WERI-Rb-1 (cell line): ENCODE results near the gene GATA2.

ENCODE experiments used
- DNase-seq: peaks from one replicate; pipeline ENCODE4 v3.0.0-alpha.2; 2020
- H3K27ac ChIP-seq: fragments of 250-450 bp; sonication (Bioruptor Pico); 2 replicates; pipeline ENCODE4 v1.5.1; 2020; ENCODE audit warnings: mild to moderate bottlenecking, moderate library complexity
- H3K27me3 ChIP-seq: fragments of 250-450 bp; sonication (Bioruptor Pico); 2 replicates; pipeline ENCODE4 v1.5.1; 2021; ENCODE audit warnings: mild to moderate bottlenecking, low read depth, moderate library complexity; ENCODE audit not compliant: insufficient read depth, severe bottlenecking
- H3K36me3 ChIP-seq: fragments of 250-450 bp; sonication (Bioruptor Pico); 2 replicates; pipeline ENCODE4 v1.5.1; 2020; ENCODE audit warnings: mild to moderate bottlenecking, moderate library complexity
- H3K4me3 ChIP-seq: 2 replicates; pipeline ENCODE4 v1.5.1; 2011; ENCODE audit warnings: low read depth, mild to moderate bottlenecking, control low read depth, low read length
- H3K9me3 ChIP-seq: fragments of 250-450 bp; sonication (Bioruptor Pico); 2 replicates; pipeline ENCODE4 v1.5.1; 2021; ENCODE audit warnings: mild to moderate bottlenecking, moderate library complexity; ENCODE audit not compliant: severe bottlenecking
- TF ChIP-seq, protein P1 (sequence below): IDR thresholded peaks from 2 replicates; pipeline ENCODE4 v1.5.1; 2011; ENCODE audit warnings: low read depth, mild to moderate bottlenecking, control low read depth, inconsistent platforms, low read length

GATA2 gene

GRCh38 chr3:128492671-128493569, at the start of gene GATA2:
Gene GATA2, minus strand, starts transcription at chr3:128493201. Its CDS starts 6,170 bp downstream, at chr3:128487031.
- Histone ChIP-seq H3K27me3 (peaks cover 97% of the 10 kb centered on the region), H3K9me3 (no peaks in the 10 kb centered on the region), H3K4me3 (no peak within 1 kb of the TSS), H3K27ac (no peak within 1 kb of the TSS), H3K36me3 (no peaks in the 10 kb centered on the region)
- peak; percentile 59 for DNase-seq
- TF ChIP-seq, protein P1, sequence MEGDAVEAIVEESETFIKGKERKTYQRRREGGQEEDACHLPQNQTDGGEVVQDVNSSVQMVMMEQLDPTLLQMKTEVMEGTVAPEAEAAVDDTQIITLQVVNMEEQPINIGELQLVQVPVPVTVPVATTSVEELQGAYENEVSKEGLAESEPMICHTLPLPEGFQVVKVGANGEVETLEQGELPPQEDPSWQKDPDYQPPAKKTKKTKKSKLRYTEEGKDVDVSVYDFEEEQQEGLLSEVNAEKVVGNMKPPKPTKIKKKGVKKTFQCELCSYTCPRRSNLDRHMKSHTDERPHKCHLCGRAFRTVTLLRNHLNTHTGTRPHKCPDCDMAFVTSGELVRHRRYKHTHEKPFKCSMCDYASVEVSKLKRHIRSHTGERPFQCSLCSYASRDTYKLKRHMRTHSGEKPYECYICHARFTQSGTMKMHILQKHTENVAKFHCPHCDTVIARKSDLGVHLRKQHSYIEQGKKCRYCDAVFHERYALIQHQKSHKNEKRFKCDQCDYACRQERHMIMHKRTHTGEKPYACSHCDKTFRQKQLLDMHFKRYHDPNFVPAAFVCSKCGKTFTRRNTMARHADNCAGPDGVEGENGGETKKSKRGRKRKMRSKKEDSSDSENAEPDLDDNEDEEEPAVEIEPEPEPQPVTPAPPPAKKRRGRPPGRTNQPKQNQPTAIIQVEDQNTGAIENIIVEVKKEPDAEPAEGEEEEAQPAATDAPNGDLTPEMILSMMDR: peak; percentile 29; the same call in 1 of the 2 replicates

- H3K27me3 ChIP-seq: no peaks in the 10 kb centered on the region
- H3K9me3 ChIP-seq: peaks cover 10% of the 10 kb centered on the region
- TF ChIP-seq, protein P1: no peak
- no peaks in the 10 kb centered on the region for H3K36me3 ChIP-seq
- no peak overlapping the region for H3K27ac ChIP-seq
- no peak overlapping the region for H3K4me3 ChIP-seq
- DNase-seq: no peak
These were observed 48.2 kb upstream of the GATA2 start for GRCh38 chr3:128541246-128541645.

GRCh38 chr3:128539376-128539775, 46.4 kb upstream of the GATA2 start:
- Histone ChIP-seq H3K27me3 (no peaks in the 10 kb centered on the region), H3K36me3 (no peaks in the 10 kb centered on the region), H3K9me3 (peaks cover 10% of the 10 kb centered on the region), H3K27ac (no peak overlapping the region), H3K4me3 (no peak overlapping the region)
- no peak for DNase-seq
- TF ChIP-seq, protein P1: no peak

DNA sequence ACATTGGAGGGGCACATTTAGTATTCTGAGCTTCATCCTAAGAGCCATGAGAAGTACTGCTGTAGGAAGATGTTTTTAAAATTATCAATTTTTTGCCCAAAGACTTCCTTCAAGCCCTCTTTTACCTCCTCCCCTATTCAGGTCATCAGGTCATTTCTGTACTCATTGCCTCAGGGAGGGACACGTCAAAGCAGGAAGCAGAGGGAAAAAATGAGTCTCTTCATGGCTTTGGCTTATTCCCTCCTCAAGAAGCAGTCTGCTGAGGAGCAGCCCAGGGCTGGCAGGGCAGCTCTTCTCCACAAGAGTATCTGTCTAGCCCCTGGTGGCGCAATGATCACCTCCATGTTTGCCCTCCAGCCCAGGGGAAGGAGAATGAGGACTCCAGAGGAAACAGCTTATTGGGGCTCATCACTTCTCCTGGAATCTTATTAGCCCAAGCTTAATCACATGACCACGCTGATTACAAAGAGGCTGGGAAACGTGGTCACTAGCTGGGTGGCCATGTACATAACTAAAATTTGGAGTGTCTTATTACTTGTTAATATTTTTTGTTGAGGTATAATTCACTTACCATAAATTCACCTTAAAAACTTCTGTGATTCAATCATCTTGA, 44.2 kb upstream of the GATA2 start:
- TF ChIP-seq, protein P1: no peak
- no peak for DNase-seq
- no peaks in the 10 kb centered on the region for H3K27me3 ChIP-seq

DNA sequence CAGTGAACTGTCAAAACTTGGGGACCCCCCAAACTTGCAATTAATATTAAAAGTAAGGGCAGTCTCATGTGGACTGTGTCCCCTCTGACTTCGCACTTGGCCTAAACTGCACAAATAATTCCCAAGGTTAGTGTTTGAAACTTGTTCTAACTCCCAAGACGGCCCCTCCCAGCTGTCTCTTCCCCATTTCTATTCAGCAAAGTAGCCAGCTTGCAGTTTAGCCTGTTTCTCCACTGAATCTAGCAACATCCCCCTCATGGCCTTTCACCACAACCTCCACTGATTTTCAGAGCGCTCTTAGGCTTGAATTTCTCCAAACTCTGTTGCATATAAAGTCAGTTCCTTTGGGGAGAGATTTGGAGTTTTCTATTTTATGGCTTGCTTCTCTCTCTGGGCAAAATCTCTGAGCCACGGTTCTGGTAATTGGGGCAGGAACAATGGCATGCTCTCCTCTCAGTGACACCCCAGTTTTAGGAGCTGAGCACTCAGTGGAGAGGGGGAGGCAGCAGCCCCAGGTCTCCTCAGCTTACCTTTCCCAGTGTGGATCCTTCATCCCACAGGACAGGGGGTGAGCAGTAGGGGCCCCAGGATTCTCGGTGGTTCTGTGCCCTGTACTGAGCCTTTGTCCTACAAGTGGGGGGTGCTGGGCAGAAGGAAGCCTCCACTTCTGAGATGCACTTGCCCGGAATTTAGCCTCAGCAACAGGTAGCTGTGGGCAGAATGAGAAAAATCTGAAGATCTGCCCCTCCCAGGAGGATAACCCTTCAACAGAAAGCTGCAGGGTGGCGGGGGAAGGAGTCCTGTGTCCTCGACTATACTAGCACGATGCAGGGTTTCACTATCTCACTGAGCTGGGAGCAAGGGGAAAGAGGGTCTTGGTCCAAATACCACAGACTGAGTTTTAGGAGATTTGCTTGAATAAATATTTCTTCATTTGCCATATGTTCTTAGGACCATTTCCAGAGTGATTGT, 39.3 kb upstream of the GATA2 start:
- DNase-seq: no peak
- Histone ChIP-seq H3K36me3 (no peaks in the 10 kb centered on the region), H3K27me3 (no peaks in the 10 kb centered on the region), H3K9me3 (no peaks in the 10 kb centered on the region), H3K4me3 (no peak overlapping the region), H3K27ac (no peak overlapping the region)
- TF ChIP-seq, protein P1: no peak

More for the DNA sequence above, 44.2 kb upstream of the GATA2 start:
- Histone ChIP-seq H3K4me3 (no peak overlapping the region), H3K27ac (no peak overlapping the region), H3K9me3 (no peaks in the 10 kb centered on the region), H3K36me3 (no peaks in the 10 kb centered on the region)
